Neural progenitor cell (in vitro differentiated cells): Measurements from ENCODE around the gene MAP2K5.

Source experiments
- CTCF ChIP-seq: fragments of 200-600 bp; sonication (generic); IDR thresholded peaks from 2 replicates; pipeline ENCODE4 v1.5.1; 2017; ENCODE audit warnings: antibody characterized with exemption, mild to moderate bottlenecking
- EZH2 ChIP-seq: fragments of 200-600 bp; sonication (generic); IDR thresholded peaks from 2 replicates; pipeline ENCODE4 v1.6.1; 2017; ENCODE audit warnings: antibody characterized with exemption, mild to moderate bottlenecking, moderate library complexity
- EZH2phosphoT487 ChIP-seq: fragments of 200-600 bp; sonication (generic); IDR thresholded peaks from 2 replicates; pipeline ENCODE4 v1.6.1; 2017; ENCODE audit warnings: antibody characterized with exemption

- TF ChIP-seq CTCF (no peak), EZH2 (no peak), EZH2phosphoT487 (no peak)
Measured at GRCh38 chr15:67521783-67522568, 20.5 kb upstream of the MAP2K5 start.
